NB4 (cell line): ENCODE data around the gene GATA1.

ENCODE experiments used
- POLR2A ChIP-seq: IDR thresholded peaks from 2 replicates; pipeline ENCODE4 v1.6.1; 2011; ENCODE audit warnings: mild to moderate bottlenecking; ENCODE audit not compliant: insufficient read length; ENCODE audit errors: extremely low read depth
- TF ChIP-seq, protein P1 (sequence below): IDR thresholded peaks from one replicate; pipeline ENCODE4 v1.5.1; 2012; ENCODE audit warnings: low read depth, low read length
- TF ChIP-seq, protein P2 (sequence below): IDR thresholded peaks from 2 replicates; pipeline ENCODE4 v1.6.1; 2011; ENCODE audit warnings: low read depth, low read length

DNA sequence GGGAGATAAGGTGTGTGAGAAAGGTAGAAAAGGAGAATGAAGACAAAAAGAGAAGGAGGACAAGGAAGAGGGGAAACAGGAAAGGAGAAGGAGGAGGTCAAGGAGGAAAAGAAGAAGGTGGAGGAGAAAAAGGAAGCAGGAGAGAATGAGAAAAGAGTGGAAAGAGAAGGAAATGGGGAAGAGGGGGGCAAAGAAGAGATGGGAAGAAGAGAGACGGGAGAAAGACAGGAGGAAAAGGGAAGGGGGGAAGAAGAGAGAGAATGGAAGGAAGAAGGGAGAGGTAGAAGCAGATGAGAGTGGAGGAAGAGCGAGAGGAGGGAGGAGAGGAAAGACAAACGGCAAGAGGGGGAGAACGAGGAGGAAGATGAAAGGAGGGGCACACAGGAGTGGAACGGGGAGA lies 4.1 kb downstream of the GATA1 start:
- TF ChIP-seq, protein P1, sequence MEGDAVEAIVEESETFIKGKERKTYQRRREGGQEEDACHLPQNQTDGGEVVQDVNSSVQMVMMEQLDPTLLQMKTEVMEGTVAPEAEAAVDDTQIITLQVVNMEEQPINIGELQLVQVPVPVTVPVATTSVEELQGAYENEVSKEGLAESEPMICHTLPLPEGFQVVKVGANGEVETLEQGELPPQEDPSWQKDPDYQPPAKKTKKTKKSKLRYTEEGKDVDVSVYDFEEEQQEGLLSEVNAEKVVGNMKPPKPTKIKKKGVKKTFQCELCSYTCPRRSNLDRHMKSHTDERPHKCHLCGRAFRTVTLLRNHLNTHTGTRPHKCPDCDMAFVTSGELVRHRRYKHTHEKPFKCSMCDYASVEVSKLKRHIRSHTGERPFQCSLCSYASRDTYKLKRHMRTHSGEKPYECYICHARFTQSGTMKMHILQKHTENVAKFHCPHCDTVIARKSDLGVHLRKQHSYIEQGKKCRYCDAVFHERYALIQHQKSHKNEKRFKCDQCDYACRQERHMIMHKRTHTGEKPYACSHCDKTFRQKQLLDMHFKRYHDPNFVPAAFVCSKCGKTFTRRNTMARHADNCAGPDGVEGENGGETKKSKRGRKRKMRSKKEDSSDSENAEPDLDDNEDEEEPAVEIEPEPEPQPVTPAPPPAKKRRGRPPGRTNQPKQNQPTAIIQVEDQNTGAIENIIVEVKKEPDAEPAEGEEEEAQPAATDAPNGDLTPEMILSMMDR = no peak
- TF ChIP-seq POLR2A = no peak
- TF ChIP-seq, protein P2, sequence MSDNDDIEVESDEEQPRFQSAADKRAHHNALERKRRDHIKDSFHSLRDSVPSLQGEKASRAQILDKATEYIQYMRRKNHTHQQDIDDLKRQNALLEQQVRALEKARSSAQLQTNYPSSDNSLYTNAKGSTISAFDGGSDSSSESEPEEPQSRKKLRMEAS = no peak
